HG03066 (cell line): ENCODE data around the gene OR14J1.
"Not testable (repeated sequence)": the region's sequence is repeated elsewhere in the genome, so short reads cannot be mapped to it uniquely, and the experiment has no call there.

Experiments used
- ATAC-seq: cut with Tn5 transposase; IDR thresholded peaks from one replicate; pipeline ENCODE4 v1.9.1; 2021; ENCODE audit warnings: low read depth; ENCODE audit not compliant: unreplicated experiment

The OR14J1 gene, protein sequence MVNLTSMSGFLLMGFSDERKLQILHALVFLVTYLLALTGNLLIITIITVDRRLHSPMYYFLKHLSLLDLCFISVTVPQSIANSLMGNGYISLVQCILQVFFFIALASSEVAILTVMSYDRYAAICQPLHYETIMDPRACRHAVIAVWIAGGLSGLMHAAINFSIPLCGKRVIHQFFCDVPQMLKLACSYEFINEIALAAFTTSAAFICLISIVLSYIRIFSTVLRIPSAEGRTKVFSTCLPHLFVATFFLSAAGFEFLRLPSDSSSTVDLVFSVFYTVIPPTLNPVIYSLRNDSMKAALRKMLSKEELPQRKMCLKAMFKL

DNA sequence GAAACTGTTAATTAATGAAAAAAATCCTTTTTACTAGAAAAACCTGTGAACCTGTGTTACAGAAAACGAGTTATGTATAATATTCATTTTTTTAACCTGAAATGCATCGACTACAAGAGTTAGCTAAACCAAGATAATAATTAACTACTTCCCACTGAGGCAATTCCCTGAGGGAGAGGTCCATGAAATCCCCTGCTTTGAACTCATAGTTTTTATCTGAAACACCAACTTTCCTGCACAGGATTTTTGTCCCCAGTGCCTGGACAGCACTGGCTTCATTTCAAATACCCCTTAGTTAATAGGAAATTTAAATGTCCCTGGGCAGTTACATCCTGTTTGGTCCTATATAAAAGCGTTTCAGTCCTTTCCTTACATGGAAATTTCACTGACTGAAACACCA, at the start of gene OR14J1:
Gene OR14J1 (plus strand): TSS at position 386 of the 400 bp plus-strand sequence. CDS start 4,989 bp downstream, outside the sequence.
- no peak for ATAC-seq

DNA sequence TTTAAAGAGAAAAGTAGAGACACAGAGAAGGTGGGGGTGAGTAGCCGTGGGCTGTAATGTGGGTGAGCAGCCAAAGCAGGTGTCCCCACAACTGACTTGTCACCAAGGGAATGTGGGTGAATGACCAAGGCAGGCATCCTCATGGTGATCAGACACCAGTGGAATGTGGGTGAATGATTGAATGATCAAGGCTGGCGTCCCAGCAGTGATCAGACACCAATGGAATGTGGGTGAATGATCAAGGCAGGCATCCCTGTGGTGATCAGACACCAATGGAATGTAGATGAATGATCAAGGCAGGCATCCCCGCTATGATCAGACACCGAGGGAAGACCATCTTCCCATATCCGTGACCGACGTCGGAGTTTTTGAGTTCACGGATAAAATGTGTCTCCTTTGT, 49.8 kb upstream of the OR14J1 start:
- no peak for ATAC-seq

DNA sequence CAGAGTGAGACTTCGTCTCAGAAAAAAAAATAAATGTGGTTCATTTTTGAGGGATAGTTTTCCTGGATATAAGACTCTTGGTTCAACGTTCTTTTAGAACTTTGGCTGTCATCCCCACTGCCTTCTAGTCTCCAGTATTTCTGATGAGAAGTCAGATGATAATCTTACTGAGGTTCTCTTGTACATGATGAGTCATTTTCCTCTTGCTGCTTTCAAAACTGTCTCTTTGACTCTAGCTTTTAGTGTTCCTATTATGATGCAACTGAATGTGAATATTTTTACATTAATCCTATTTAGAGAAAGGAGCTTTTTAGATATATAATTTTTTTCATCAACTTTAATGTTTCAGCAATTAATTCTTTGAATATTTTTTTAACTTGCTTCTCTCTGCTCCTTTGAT, 46.0 kb upstream of the OR14J1 start:
- ATAC-seq, result no peak

DNA sequence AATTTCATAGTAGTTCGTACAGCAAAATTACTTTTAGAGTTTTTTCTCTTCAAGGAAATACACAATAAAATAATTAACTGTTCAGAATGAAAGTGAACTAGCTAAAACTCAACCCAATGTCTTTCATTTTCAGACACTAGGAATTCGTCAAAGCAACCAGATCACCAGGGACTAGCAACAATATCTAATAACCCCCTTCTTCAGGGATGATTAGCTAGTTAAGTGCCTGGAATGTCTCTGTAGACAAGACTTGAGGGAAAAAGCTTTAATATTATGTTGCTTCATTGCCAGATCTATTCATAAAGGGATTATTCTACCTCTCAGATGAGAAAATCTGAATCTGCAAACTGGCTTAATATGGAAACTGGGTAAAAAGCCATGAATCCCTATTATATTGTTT, 41.8 kb upstream of the OR14J1 start:
- no peak for ATAC-seq

DNA sequence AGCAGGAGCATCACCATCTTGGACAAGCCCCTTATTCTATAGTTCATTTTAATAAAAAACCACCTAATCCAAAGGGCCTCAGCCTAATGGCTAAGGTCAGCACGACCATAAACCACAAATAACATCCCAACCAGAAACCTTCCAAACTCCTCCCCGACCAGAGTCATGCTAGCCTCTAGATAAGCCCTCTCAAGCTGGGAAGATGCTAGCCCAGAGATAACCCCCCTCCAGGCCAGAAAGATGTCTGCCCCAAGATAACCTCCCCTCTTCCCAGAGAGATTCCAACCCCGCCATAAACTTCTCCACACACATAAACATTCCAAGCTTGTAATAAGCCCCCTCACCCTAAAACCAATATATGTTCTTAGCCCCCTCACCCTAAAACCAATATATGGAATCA, 38.5 kb upstream of the OR14J1 start:
- no peak for ATAC-seq

DNA sequence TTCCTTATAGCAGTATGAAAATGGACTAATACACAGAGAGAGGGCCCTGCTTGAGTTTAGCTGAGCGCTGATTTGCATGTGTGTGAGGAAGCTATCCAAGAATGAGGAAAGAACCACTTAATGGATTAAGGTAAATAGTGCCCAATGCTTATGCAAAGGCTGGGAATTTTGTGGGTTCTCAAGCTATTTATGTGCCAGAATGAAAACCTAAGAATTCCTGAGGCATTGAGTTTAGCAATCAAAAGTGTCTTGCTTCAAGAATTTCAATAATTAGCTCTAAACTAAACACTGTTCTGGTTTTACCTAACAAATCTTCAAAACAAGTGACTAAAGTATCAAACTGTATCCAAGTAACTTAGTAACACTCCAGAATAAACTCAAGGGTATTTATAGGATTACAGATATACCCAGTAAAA, 7.0 kb upstream of the OR14J1 start:
- no peak for ATAC-seq

DNA sequence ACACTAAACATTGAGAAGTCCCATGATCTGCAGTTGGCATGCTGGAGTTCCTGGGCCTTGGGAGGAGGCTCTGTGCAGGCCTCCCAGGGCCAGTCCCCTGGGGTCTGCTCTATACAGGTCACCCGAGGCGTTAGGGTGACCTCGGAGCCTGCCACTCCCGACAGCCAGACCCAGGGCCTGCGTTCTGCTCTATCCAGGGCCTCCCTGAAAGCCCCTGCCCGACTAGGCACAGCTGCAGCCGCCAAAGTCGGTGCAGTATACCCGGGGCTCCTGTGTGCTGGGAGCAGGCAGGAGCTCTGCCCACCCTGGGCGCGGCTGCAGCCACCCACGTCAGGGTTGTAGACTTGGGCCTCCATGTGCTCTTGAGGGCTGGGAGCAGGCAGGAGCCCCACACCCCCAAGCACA, 6.3 kb upstream of the OR14J1 start:
- ATAC-seq, result no peak

DNA sequence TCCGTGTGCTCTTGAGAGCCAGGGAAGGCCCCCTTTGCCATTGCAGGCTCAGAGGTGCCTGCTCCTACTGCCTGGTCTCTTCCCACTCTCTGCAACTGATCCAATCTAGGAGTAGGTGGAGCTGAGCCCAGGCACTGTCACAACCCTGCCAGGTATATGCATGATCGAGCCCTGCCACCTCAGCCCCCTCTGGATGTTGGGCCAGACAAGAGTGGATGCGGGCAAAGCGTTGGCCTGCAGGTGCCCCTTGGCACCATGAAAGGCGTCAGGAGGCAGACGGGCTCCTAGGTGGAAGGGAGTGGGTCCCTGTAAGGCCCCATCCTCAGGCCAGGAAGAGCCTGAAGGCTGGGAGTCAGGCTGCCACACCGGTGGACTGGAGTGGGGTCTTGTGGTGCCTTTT, 5.9 kb upstream of the OR14J1 start:
- no peak for ATAC-seq

DNA sequence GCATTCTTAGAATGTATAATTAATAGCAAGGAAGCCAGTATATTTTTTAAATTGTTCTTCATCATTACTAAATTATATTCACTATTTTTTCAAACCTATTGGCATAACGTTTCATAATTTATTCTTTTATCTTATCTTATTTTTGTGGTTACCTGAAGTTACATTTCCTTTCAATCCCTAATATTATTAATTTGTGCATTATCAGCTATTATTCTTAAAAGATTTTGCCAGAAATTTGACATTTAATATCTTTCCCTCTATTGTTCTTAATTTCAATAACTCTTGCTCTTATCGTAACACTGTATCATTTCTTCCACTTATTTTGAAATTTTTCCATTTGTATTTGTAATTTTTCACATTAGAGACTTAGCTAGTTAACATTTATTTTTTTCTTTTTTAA, 18.4 kb downstream of the OR14J1 start:
- ATAC-seq, result no peak

DNA sequence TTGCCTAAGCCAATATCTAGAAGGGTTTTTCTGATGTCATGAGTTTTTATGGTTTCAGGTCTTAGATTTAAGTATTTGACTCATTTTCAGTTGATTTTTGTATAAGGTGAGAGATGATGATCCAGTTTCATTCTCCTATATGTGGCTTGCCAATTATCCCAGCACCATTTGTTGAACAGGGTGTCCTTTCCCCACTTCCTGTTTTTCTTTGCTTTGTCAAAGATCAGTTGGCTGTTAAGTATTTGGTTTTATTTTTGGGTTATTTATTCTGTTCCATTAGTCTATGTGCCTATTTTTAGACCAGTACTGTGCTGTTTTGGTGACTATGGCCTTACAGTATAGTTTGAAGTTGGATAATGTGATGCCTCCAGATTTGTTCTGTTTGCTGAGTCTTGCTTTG, 21.8 kb downstream of the OR14J1 start:
- ATAC-seq, result not testable (repeated sequence)

DNA sequence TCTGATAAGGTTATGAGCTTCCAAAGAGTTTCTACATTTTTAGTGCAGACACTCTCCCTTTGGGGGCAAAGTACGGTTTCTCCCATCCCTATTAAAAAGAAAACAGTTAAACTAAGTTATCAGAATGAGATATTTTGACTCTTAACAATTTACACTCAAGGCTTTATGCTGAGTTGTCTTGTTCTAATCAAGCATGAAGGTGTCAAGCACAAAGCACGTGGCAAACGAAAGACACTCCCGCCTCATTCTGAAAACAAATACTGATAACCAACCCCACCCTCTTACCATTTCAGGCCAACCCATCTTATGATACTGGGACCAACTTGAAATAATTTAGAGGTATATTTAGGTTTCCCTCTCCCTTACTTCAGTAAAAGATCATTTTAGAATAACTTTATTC, 24.3 kb downstream of the OR14J1 start:
- ATAC-seq, result no peak

DNA sequence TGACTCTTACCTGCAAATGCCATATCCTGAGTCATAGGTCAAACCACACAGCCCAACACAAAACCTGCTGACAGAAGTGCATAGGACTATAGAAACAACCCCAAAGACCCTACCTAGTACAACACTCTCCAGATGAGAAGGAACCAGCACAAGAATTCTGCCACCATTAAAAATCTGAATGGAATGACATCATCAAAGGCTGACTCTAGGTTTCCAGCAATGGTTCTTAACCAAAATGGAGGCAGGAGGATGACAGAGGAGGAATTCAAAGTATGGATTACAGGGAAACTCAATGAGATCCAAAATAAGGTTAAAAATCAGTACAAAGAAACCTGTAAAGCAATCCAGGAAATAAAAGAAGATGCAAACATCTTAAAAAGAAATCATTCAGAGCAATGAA, 31.2 kb downstream of the OR14J1 start:
- ATAC-seq, result no peak

DNA sequence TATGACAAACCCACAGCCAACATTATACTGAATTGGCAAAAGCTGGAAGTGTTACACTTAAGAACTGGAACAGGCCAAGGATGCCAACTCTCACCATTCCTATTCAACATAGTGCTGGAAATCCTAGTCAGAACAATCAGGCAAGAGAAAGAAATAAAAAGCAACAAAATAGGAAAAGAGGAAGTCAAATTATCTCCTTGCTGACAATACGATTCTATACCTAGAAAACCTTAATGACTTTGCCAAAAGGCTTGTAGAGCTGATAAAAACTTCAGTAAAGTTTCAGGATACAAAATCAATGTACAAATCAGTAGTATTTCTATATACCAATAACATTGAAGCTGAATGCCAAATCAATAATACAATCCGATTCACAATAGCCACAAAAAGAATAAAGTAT, 34.8 kb downstream of the OR14J1 start:
- ATAC-seq, result no peak

DNA sequence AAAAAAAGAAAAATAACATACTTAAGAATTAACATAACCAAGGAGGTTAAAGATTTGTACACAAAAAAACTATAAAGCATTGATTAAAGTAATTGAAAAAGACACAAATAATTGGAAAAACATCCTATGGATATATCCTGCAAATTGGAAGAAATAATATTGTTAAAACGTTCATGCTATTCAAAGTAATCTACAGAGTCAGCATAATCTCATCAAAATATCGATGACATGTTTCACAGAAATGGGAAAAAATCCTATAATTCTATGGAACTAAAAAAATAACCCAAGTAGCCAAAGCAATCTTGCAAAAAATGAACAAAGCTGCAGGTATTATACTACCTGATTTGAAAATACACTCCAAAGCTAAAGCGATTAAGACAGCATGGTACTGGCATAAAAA, 43.9 kb downstream of the OR14J1 start:
- ATAC-seq, result no peak

DNA sequence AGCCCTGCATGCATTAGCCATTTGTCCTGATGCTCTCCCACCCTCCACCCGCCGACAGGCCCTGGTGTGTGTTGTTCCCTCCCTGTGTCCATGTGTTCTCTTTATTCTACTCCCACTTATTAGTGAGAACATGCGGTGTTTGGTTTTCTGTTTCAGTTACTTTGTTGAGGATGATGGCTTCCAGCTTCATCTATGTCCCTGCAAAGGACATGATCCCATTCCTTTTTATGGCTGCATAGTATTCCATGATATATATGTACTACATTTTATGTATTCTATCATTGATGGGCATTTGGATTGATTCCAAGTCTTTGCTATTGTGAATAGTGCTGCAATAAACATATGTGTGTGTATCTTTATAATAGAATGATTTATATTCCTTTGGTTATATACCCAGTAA, 47.8 kb downstream of the OR14J1 start:
- not testable (repeated sequence) for ATAC-seq

DNA sequence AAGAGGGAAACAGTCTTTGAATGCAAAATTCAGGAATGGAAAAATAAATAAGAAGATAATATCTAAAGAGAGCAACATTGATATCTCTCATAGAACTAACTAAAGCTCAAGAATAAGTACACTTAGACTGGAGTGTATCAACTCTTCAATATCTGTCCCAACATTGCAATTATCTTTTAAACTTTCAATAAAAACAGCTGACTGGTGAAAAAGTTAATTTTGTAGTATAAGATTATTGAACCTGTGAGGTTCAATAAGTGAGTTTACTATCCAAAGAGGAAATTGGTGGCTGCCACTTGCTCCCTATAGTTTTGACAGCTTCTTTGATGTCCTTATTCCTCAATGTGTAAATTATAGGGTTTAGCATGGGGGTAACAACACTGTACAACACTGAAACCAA, 53.5 kb downstream of the OR14J1 start:
- ATAC-seq, result no peak

DNA sequence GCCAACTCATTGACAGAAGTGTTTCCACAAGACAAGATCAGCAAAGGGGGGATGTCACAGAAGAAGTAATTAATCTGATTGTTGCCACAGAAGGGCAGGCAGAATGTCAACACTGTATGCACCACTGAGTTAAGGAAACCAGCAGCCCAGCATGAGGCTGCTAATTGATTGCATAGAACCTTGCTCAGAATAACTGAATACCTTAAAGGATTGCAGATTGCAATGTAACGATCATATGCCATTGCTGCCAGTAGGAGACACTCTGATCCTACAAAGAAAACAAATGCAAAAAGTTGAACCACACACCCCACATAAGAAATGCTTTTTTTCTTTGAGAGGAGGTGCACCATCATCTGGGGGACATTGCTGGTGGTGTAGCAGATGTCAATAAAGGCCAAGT, 54.1 kb downstream of the OR14J1 start:
- no peak for ATAC-seq
